B cell (primary cell): ENCODE data around the gene BEAN1.
"Not testable (repeated sequence)": the region's sequence is repeated elsewhere in the genome, so short reads cannot be mapped to it uniquely, and the experiment has no call there.

ENCODE experiments used
- EZH2 ChIP-seq: IDR thresholded peaks from 2 replicates; pipeline ENCODE4 v1.6.1; 2012; ENCODE audit warnings: borderline replicate concordance, low read depth, mild to moderate bottlenecking, moderate library complexity, low read length; ENCODE audit not compliant: insufficient read depth, poor library complexity, severe bottlenecking
- TF ChIP-seq, protein P1 (sequence below): fragments of 200-600 bp; IDR thresholded peaks from one replicate; pipeline ENCODE4 v1.8.0; 2022; ENCODE audit warnings: antibody characterized with exemption, mild to moderate bottlenecking

GRCh38 chr16:66496226-66496625 lies 69.1 kb downstream of the BEAN1 start:
- TF ChIP-seq, protein P1, sequence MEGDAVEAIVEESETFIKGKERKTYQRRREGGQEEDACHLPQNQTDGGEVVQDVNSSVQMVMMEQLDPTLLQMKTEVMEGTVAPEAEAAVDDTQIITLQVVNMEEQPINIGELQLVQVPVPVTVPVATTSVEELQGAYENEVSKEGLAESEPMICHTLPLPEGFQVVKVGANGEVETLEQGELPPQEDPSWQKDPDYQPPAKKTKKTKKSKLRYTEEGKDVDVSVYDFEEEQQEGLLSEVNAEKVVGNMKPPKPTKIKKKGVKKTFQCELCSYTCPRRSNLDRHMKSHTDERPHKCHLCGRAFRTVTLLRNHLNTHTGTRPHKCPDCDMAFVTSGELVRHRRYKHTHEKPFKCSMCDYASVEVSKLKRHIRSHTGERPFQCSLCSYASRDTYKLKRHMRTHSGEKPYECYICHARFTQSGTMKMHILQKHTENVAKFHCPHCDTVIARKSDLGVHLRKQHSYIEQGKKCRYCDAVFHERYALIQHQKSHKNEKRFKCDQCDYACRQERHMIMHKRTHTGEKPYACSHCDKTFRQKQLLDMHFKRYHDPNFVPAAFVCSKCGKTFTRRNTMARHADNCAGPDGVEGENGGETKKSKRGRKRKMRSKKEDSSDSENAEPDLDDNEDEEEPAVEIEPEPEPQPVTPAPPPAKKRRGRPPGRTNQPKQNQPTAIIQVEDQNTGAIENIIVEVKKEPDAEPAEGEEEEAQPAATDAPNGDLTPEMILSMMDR: not testable (repeated sequence)
- TF ChIP-seq EZH2: not testable (repeated sequence)
